Mucosa of gallbladder (tissue), 1 donor: ENCODE results near the gene PDGFB. TPM values are rescaled to one million over a fixed set of nuclear protein-coding genes. Genes with fewer than 3 reads are reported as not detected.

Experiments
- DNase-seq: peaks from one replicate; pipeline ENCODE4 v3.0.0-alpha.2; 2020; ENCODE audit warnings: low spot score
- total RNA-seq: library from RNA; stranded (reverse); gene quantifications from one replicate; pipeline ENCODE4 v1.2.1, GENCODE V29; 2021
- donor health status: DM: no; HTN: no; CAD: no.

Gene PDGFB
- total RNA-seq, 1 donor from 2014 or later, result 14.6 TPM

DNA sequence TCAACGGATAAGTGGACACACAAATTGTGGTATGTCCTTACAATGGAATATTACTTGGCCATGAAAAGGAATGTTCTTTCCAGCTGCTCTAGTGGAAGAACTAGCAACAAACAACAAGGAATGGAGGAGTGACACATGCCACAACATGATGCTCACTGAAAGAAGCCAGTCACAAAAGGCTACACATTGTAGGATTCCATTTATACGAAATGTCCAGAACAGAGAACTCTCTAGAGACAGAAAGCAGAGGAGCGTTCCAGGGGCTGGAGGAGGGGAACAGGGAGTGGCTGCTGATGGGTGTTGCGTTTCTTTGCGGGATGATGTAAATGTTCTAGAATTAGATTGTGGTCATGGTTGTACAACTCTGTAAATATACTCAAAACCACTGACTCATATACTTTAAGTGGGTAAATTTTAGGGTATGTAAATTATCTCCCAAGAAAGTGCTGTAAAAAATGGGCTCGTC, 32.4 kb upstream of the PDGFB start:
- no peak for DNase-seq

GRCh38 chr22:39276440-39277141, 31.8 kb upstream of the PDGFB start:
- no peak for DNase-seq

- no peak for DNase-seq
Measured at GRCh38 chr22:39275814-39276439, 31.1 kb upstream of the PDGFB start.

DNA sequence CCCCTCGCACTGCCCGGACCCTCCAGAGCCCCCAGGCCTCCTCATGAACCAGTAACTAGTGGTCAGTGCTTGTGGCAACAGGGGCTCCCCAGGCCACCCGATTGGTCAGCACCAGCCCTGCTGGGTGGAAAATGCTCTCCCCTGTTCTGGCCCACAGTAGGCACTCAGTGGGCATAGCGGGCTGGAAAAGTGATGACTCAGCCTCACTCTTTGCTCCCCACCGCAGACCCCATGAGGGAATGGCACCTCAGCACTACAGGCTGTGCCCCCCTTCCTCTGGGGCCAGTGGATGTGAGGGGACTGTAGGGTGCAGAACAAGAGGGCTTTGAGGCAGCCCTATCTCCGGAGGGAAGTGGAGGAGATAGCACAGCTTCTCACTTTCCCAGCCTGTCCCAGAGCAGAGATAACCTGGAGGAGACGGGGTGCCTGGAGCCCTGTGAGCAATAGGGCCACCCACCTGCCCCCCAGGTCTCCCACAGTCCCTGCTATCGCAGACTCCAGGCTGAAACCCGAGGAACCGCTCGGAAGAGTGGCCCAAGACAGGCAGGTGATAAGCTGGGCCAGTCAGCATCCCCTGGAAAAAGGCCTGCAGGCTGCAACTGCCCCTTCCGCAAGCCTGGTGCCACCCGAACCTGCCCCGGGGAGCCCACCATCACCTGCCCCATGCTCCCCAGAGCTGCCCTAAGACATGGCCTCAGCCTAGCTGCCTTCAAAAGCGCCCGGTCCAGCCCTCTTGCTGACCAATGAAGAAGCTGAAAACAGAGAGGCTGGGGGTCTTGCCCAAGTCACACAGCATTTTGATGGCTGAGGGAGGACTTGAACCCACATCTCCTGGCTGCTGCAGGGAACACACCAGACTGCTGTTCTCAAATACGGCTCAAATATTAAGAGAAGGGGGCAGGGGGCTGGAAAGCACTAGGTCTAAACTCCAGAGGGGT, 29.4 kb upstream of the PDGFB start:
- no peak for DNase-seq

- DNase-seq, result no peak
Measured at GRCh38 chr22:39270792-39271191, 26.0 kb upstream of the PDGFB start.

GRCh38 chr22:39270280-39270679, 25.5 kb upstream of the PDGFB start:
- no peak for DNase-seq

DNA sequence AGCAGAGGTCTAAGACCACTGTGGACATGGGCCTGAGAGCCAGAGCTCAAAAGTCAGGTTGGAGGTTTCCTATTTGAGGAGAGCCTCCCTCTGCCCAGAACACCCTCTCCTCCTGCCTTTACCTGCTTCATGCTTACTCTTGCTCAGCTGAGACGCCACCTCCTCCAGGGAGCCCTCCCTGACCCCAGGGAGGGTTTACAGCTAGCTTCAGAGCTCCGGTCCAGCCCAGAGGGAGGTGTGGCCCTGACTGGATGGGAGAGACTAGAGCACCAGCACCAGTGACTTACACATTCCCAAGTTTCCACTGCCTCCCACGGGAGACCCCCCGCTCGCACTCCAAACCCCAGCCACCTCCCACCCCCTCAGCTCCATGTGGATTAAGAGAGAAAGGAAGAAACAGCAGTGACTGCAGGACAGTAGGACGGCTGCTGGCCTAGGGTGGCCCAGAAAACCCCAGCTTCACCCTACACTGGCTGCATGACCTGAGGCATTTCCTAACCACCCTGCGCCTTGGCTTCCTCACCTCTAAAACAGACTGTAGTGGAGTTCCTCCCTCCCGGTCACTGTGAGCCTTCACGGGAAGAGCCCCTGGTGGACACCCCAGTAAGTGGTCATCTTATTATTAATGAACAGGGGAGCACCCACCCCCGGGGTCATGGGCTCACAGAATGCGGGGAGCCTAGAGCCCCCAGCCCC, 24.5 kb upstream of the PDGFB start:
- DNase-seq, result no peak

GRCh38 chr22:39268645-39269044, 23.9 kb upstream of the PDGFB start:
- no peak for DNase-seq

GRCh38 chr22:39267974-39268373, 23.2 kb upstream of the PDGFB start:
- DNase-seq, result no peak

DNA sequence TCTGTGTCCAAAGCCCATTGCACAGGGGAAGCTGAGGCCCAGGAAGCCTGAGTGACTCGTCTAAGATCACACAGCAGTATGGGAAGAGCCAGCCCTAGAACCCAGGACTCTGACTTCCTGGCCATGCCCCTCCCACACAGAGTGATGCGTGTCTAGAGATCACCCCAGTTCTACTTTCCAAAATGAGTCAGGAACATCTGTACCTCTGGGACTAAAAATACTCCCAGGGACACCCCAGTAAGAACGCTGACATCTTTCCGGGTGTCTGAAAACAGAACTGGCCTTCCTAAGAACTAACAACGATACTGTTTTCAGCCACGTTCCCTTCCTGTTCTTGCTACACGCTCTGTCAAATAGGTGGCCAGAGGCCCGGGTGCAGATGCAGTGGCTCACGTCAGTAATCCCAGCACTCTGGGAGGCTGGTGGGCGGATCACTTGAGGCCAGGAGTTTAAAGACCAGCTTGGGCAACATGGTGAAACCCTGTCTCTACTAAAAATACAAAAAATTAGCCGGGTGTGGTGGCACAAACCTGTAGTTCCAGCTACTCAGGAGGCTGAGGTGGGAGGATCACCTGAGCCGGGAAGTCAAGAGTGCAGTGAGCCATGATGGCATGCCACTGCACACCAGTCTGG, 21.7 kb upstream of the PDGFB start:
- peak; percentile 47 for DNase-seq

DNA sequence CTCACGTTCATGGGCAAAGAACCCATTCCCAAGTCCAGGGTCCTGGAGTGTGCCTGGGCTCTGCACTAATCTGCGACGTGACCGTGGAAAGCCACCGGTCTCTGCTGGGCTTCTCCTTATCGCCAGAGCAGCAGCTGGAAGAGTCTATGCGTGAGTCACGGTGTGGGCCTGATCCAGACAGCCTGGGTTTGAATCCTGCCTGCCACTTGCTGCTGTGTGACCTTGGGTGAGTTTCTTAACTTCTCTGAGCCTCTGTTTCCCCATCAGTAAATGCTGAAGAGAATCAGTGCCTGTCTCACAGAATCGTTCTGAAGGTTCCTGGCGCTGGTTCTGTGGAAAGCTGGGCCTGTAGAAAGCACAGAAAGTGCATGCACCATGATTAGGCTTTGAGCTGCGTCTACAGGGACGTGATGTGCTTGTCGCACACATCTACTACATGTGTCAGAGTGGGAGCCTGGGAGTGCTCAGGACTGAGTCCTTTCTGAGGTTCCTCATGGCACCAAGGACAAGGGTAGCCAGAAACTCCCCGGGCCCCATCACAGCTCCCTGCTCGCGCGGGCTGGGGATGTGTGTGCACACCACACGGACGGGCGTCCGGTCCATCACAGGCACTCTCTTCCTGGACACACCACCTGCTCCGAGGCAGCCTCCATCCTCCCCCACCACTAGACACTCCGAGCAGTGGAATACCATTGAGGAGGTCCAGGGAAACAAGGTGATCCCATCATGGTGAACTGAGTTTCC, 20.5 kb upstream of the PDGFB start:
- no peak for DNase-seq

DNA sequence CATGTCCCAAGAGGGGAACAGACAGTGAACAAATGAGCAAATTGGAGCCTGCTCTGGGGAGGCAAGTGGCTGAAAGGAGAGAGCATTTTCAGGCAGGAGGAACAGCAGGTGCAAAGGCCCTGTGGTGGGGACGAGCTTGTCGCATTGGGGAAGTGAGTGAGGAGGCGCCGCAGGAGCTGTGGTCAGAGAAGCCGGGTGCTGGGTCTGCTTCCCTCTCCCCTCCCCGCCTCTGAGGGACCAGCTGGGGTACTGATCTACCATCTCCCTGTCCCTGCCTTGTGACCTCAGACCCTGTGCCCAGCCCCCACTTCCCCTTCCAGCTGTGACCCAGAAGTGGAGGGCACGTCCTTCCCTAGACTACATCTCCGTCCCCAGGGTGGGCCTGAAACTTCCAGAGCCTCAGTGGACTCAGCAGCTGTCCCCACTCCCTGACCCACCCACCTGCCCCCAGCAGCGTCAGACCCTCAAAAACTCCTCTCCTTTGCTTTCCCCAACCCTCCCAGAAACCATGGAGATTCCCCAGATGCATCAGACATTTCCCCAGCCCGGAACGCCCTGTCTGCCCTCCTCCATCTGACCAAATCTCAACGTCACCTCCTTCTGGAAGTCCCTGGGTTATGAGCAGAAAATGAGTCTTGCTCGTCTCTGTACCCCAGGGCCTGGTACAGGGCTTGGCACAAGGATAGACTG, 19.7 kb upstream of the PDGFB start:
- DNase-seq, result peak; percentile 66

- no peak for DNase-seq
Measured at GRCh38 chr22:39263626-39264348, 19.0 kb upstream of the PDGFB start.

DNA sequence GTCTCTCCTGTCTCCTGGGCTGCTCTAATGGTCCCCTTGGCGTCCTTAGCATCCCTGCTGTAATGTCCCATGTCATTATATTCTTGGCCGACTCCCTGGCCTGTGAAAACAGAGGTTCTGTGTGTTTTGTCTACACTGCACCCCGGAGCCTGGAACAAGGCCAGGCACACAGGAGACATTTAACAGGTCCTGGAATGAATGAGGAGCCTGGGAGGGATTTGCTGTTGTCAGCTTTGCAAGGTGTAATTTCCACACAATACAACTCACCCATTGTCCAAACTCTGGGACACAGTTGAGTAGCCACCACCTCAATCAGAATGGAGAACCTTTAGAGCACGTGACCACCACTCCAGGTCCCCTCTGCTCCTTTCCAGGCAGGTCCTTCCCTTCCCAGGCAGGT, 14.9 kb upstream of the PDGFB start:
- DNase-seq, result no peak

DNA sequence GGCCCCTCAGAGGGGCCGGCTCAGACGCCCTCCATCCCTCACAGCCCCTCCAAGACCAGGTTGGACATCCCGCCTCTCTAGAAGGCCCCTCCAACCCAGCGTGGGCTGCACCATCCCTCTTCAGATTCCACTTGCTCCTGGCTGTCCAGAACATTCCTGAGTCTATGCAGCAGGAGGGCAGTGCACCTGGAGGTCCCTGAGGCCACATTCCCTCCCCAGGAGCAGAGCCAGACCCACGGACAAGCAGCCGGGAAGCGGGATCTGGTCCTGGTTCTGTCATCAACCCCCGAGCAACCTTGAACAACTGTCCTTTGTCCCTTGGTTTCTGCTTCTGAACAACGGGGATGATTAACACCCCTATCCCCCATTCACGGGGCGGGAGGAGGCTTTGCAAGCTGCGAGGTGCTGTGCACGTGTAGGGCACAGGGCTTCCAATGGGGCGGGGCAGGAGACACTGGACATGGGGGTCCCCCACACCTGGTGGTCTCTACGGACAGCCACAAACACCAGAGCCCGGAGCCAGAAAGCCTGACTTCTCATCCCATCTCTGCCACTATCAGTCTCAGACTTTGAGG, 13.2 kb upstream of the PDGFB start:
- no peak for DNase-seq

DNA sequence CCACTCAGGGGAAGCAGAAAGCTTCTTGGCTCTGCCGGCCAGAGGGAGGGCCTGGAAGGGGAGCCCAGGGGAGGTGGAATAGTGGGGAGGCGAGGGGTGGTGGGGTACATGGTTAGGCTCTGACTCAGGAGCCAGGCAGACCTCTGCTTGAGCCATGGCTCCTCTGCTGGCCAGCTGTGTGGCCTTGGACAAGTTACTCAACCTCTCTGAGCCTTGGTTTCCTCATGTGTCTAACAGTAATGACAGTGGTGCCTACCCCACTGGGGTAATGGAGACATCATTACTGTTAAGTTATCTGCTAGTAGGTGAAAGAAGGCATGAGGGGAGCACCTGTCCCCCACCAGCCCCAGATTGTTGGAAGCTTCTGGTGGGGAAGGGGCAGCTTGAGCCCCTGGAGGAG, 12.2 kb upstream of the PDGFB start:
- no peak for DNase-seq

- DNase-seq, result no peak
Measured at GRCh38 chr22:39256186-39256552, 11.4 kb upstream of the PDGFB start.

DNA sequence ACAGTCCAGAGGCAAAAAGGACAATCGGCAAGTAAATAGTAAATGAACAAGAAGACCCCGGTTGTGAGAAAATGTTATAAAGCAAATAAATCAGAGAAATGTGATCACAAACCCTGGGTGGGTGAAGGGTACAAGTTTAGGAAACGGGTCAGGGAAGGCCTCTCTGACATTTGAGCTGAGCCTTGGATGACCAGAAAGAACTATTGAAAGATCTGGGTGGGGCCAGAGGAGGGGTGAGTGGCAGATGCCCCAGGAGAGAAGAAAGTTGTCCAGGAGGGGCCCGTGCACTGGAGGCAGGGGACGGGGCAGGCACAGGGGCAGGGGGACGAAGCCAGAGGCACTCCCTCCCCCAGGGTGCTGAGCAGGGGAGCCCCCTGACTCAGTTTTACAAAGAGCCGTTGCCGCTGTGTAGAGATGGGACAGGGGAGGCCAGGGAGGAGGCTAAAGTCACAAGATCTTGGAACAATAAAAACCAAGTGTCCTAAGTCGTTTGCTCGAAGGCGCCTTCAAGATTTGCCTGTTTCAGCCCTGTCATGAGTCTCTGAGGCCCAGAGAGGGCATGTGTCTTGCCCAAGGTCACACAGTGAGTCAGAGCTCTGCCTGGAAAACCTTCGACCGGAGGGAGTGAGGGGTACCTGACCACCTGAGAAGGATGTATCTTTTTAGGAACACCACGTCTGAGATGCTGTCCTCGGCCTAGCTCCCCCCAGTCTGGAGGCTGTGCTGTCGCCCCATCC, 10.8 kb upstream of the PDGFB start:
- DNase-seq, result no peak
